ENCODE data around the gene NME7. TPM values are rescaled to one million over a fixed set of nuclear protein-coding genes. Genes with fewer than 3 reads are reported as not detected.
"Not testable (repeated sequence)": the region's sequence is repeated elsewhere in the genome, so short reads cannot be mapped to it uniquely, and the experiment has no call there.

The NME7 gene
- 10 to 100 TPM; 16.0 to 22.2 (median 18.7) TPM for total RNA-seq (2021; fragmentation: NEBNext Ultra II Directional; extraction: Animal tissue kit (Norgen Biotek cat#: 25700))
- long read RNA-seq, full-length matches to known transcripts, result 26 of 43 reads
- long read RNA-seq, partial matches to known transcripts, result 1 of 43 reads
- long read RNA-seq, other reads (novel, unspliced or antisense), result 16 of 43 reads

GRCh38 chr1:169367686-169368405, at the start of gene NME7, which contains the start of gene BLZF1:
Gene NME7, minus strand, starts transcription at chr1:169367797. Its CDS starts 87 bp downstream, at chr1:169367710.
Gene BLZF1, plus strand, starts transcription at chr1:169368195. Its CDS starts 1,328 bp downstream, at chr1:169369523.
- H3K4me3 Mint-ChIP-seq, result no peak within 1 kb of the TSS
- H3K9me3 Mint-ChIP-seq, result peaks cover 1% of the 10 kb centered on the region; the same call in 1 of the 2 replicates
- H3K27me3 Mint-ChIP-seq (ENCODE audit: insufficient read depth), result no peaks in the 10 kb centered on the region
- peaks cover 8% of the 10 kb centered on the region for H3K36me3 Mint-ChIP-seq (ENCODE audit: low read depth)
- DNase-seq, result peak; percentile 98
- H3K4me1 Mint-ChIP-seq (ENCODE audit: low read depth), result peaks cover 20% of the 10 kb centered on the region
- no peak for TF ChIP-seq CTCF (IDR thresholded peaks at IDR 0.05)
- H3K27ac Mint-ChIP-seq, result no peak within 1 kb of the TSS; the same call in 1 of the 2 replicates

- TF ChIP-seq CTCF (IDR thresholded peaks at IDR 0.05), result no peak
- H3K27me3 Mint-ChIP-seq (ENCODE audit: insufficient read depth), result no peaks in the 10 kb centered on the region
- H3K9me3 Mint-ChIP-seq, result peaks cover 12% of the 10 kb centered on the region; the same call in 1 of the 2 replicates
- no peak overlapping the region for H3K27ac Mint-ChIP-seq
- H3K4me3 Mint-ChIP-seq, result no peak overlapping the region
- no peak for DNase-seq
- no peaks in the 10 kb centered on the region for H3K36me3 Mint-ChIP-seq (ENCODE audit: low read depth)
- no peaks in the 10 kb centered on the region for H3K4me1 Mint-ChIP-seq (ENCODE audit: low read depth)
These were observed 47.4 kb upstream of the NME7 start for GRCh38 chr1:169414952-169415351.

- not testable (repeated sequence) for H3K4me1 Mint-ChIP-seq (ENCODE audit: low read depth); H3K4me3 Mint-ChIP-seq; DNase-seq; H3K27ac Mint-ChIP-seq; H3K36me3 Mint-ChIP-seq (ENCODE audit: low read depth); H3K27me3 Mint-ChIP-seq (ENCODE audit: insufficient read depth)
- peaks cover 49% of the 10 kb centered on the region for H3K9me3 Mint-ChIP-seq
These were observed 40.7 kb upstream of the NME7 start for GRCh38 chr1:169408340-169408739.

GRCh38 chr1:169402578-169402977, 35.0 kb upstream of the NME7 start:
- not testable (repeated sequence) for H3K27me3 Mint-ChIP-seq (ENCODE audit: insufficient read depth); DNase-seq; H3K4me1 Mint-ChIP-seq (ENCODE audit: low read depth); H3K4me3 Mint-ChIP-seq; H3K27ac Mint-ChIP-seq
- H3K36me3 Mint-ChIP-seq (ENCODE audit: low read depth), result peaks cover 17% of the 10 kb centered on the region
- peaks cover 70% of the 10 kb centered on the region for H3K9me3 Mint-ChIP-seq

GRCh38 chr1:169395955-169396354, 28.4 kb upstream of the NME7 start:
- Mint-ChIP-seq H3K4me1 (ENCODE audit: low read depth) (no peaks in the 10 kb centered on the region), H3K27me3 (ENCODE audit: insufficient read depth) (no peaks in the 10 kb centered on the region; the same call in 1 of the 2 replicates), H3K36me3 (ENCODE audit: low read depth) (peaks cover 29% of the 10 kb centered on the region), H3K9me3 (peaks cover 13% of the 10 kb centered on the region; the same call in 1 of the 2 replicates), H3K27ac (no peak overlapping the region), H3K4me3 (no peak overlapping the region)
- no peak for TF ChIP-seq CTCF (IDR thresholded peaks at IDR 0.05)
- no peak for DNase-seq

- TF ChIP-seq CTCF (IDR thresholded peaks at IDR 0.05), result no peak
- H3K27ac Mint-ChIP-seq, result no peak overlapping the region
- H3K27me3 Mint-ChIP-seq (ENCODE audit: insufficient read depth), result no peaks in the 10 kb centered on the region
- H3K4me3 Mint-ChIP-seq, result no peak overlapping the region
- H3K36me3 Mint-ChIP-seq (ENCODE audit: low read depth), result peaks cover 51% of the 10 kb centered on the region
- no peaks in the 10 kb centered on the region for H3K9me3 Mint-ChIP-seq
- no peaks in the 10 kb centered on the region for H3K4me1 Mint-ChIP-seq (ENCODE audit: low read depth)
- DNase-seq, result no peak
These were observed 24.8 kb upstream of the NME7 start for GRCh38 chr1:169392406-169392805.
